Measurements from ENCODE around the gene IL22RA1. TPM values are rescaled to one million over a fixed set of nuclear protein-coding genes. Genes with fewer than 3 reads are reported as not detected.

The IL22RA1 gene
- total and polyA plus RNA-seq, 2 experiments from 2014 or later = not detected

DNA sequence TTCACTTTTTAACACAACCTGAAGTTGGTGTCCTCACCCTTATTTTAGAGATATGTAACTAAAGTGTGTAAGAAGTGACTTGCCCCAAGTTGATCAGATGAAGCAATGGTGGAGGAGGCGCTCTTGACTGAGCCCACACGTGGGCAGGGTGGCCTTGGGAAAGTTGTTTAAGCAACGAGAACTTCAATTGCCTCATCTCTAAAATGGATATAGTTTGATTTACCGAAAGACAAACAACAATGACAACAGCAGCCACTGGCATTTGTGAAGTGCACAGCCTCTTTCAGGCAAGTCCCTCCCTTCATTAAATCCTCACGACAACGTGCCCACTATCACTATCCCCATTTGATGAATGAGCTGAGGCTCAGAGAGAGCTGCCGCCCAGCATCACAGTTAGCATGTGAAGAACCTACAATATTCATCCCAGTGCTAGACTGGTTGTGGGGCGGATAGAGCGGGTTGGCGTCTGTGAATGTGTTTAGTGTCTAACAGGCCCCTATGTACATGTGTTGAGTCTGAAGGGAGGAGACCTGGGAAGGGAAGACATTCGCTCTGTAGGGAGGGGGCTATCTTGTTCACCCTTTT, 3.0 kb downstream of the IL22RA1 start:
- H3K4me1 ChIP-seq (ENCODE audit: low read depth) = no peaks in the 10 kb centered on the region
- TF ChIP-seq, protein P1, sequence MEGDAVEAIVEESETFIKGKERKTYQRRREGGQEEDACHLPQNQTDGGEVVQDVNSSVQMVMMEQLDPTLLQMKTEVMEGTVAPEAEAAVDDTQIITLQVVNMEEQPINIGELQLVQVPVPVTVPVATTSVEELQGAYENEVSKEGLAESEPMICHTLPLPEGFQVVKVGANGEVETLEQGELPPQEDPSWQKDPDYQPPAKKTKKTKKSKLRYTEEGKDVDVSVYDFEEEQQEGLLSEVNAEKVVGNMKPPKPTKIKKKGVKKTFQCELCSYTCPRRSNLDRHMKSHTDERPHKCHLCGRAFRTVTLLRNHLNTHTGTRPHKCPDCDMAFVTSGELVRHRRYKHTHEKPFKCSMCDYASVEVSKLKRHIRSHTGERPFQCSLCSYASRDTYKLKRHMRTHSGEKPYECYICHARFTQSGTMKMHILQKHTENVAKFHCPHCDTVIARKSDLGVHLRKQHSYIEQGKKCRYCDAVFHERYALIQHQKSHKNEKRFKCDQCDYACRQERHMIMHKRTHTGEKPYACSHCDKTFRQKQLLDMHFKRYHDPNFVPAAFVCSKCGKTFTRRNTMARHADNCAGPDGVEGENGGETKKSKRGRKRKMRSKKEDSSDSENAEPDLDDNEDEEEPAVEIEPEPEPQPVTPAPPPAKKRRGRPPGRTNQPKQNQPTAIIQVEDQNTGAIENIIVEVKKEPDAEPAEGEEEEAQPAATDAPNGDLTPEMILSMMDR (IDR thresholded peaks at IDR 0.05; ENCODE audit: low read depth, low read length) = no peak
- no peak overlapping the region for H3K4me3 ChIP-seq
- H3K27me3 ChIP-seq = no peaks in the 10 kb centered on the region
- DNase-seq (ENCODE audit: low read depth in 1 of 2, low spot score in 1 of 2) = no peak
- no peak overlapping the region for H3K27ac ChIP-seq
- no peaks in the 10 kb centered on the region for H3K36me3 ChIP-seq
- H3K9me3 ChIP-seq (ENCODE audit: low read depth) = no peaks in the 10 kb centered on the region

DNA sequence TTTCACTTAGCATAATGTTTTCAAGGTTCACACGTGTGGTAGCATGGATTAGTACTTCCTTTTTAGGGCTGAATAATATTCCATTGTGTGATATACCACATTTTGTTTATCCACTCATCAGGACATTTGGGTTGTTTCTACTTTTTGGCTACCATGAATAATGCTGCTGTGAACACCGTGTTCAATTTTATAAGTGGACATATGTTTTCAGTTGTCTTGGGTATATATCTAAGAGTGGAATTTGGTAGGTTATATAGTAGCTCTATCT, 3.8 kb downstream of the IL22RA1 start:
- TF ChIP-seq, protein P1 (IDR thresholded peaks at IDR 0.05; ENCODE audit: low read depth, low read length) = no peak
- Histone ChIP-seq H3K9me3 (ENCODE audit: low read depth) (no peaks in the 10 kb centered on the region), H3K4me1 (ENCODE audit: low read depth) (no peaks in the 10 kb centered on the region), H3K4me3 (no peak overlapping the region), H3K27me3 (no peaks in the 10 kb centered on the region), H3K27ac (no peak overlapping the region), H3K36me3 (no peaks in the 10 kb centered on the region)
- no peak for DNase-seq (ENCODE audit: low read depth in 1 of 2, low spot score in 1 of 2)

DNA sequence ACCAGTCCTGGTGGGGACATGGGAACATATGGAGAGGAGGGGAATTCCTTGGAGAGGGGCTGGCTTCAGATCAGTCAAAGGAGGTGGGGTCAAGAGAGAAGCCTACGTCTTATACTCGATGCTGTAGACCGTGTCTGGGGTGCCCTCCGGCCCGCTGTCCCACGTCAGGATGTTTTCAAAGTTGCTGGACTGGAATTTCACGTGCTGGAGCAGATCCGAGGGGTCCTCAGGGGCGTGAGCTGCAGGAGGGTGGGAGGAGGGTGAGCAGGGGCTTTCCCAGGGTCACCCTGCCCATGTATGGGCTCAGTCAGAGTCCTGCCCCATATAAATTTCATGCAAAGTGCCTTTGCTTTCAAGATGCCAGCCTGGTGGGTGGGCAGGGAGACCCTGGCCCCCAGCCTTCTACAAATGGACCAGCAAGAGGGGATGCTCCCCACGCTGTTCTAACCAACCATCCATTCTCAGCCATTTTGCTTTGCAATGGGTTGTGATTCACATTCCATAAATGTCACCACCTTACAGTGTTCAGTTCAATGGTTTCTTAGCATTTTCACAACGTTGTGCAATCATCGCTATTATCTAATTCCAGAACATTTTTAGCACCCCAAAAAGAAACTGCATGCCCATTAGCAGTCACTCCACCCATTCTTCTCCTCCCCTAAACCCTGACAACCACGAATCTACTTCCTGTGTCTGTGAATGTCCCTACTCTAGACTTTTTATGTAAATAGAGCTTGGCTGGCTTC, 4.3 kb downstream of the IL22RA1 start:
- no peaks in the 10 kb centered on the region for H3K36me3 ChIP-seq
- no peak overlapping the region for H3K27ac ChIP-seq
- H3K4me1 ChIP-seq (ENCODE audit: low read depth) = no peaks in the 10 kb centered on the region
- H3K9me3 ChIP-seq (ENCODE audit: low read depth) = no peaks in the 10 kb centered on the region
- DNase-seq (ENCODE audit: low read depth in 1 of 2, low spot score in 1 of 2) = no peak
- H3K27me3 ChIP-seq = no peaks in the 10 kb centered on the region
- TF ChIP-seq, protein P1 (IDR thresholded peaks at IDR 0.05; ENCODE audit: low read depth, low read length) = no peak
- H3K4me3 ChIP-seq = no peak overlapping the region

DNA sequence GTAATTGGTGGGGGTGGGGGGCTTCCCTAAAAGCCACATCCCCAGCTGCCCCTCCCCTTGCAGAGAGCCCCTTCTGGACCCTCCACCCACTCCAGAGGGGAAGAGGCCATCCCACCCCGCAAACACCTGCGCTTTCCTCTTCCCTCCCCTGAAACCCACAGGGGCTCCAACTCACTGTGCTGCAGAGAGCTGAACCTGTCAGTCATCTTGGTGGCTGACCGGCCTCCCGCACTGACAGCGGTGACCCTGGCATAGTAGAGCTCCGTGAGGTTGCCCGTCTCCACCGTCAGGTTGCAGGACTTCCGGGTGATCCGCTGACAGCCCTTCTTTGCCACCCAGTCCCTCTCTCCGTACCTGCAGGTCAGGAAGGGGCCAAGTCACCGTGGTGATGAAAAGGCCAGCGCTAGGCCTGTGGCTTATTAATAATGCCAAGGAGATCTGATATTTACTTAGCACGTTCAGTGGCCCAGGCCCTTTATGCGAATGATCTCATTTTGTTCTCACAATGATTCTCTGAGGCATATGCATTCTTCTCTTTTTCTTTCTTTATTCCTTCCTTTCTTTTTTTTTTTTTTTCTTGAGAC, 5.9 kb downstream of the IL22RA1 start:
- H3K4me1 ChIP-seq (ENCODE audit: low read depth) = no peaks in the 10 kb centered on the region
- no peaks in the 10 kb centered on the region for H3K27me3 ChIP-seq
- TF ChIP-seq, protein P1 (IDR thresholded peaks at IDR 0.05; ENCODE audit: low read depth, low read length) = no peak
- DNase-seq (ENCODE audit: low read depth in 1 of 2, low spot score in 1 of 2) = no peak
- no peak overlapping the region for H3K27ac ChIP-seq
- H3K9me3 ChIP-seq (ENCODE audit: low read depth) = no peaks in the 10 kb centered on the region
- no peak overlapping the region for H3K4me3 ChIP-seq
- no peaks in the 10 kb centered on the region for H3K36me3 ChIP-seq

DNA sequence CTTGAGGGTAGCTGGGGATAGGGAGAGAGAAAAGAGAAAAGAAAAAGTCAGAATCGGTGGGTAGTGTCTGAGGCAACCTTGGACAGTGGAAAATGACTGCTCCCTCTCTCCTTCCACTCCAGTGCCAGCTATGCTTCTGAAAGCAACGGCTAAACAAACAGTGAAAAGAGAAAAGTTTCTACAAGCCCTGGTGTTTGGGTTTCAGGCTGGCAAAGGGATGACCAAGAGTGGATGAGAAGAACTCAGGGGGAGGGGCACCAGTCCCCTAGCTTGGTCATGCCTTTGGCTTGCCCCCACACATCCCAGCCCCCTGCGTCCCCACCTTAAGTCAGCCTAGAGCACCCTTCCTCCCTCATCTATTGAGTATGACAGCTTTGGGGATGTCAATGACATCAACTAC, 8.6 kb downstream of the IL22RA1 start:
- TF ChIP-seq, protein P1 (IDR thresholded peaks at IDR 0.05; ENCODE audit: low read depth, low read length) = no peak
- no peaks in the 10 kb centered on the region for H3K36me3 ChIP-seq
- no peak overlapping the region for H3K27ac ChIP-seq
- DNase-seq (ENCODE audit: low read depth in 1 of 2, low spot score in 1 of 2) = no peak
- H3K4me3 ChIP-seq = no peak overlapping the region
- H3K9me3 ChIP-seq (ENCODE audit: low read depth) = no peaks in the 10 kb centered on the region
- no peaks in the 10 kb centered on the region for H3K4me1 ChIP-seq (ENCODE audit: low read depth)
- no peaks in the 10 kb centered on the region for H3K27me3 ChIP-seq
